AG20443 (cell line): ENCODE results near the gene OVOL1.
A peak's percentile ranks its signal among the peaks of the same experiment; 100 is the strongest.
"Not testable (repeated sequence)": the region's sequence is repeated elsewhere in the genome, so short reads cannot be mapped to it uniquely, and the experiment has no call there.

Experiments
- DNase-seq: peaks from one replicate; pipeline ENCODE4 v3.0.0; 2012; ENCODE audit warnings: low spot score, mixed read lengths

Gene OVOL1

GRCh38 chr11:65786786-65787636, at the start of gene OVOL1:
OVOL1 (plus strand) TSS chr11:65787063; CDS start chr11:65787374, 311 bp downstream.
- no peak for DNase-seq

- DNase-seq, result no peak
These were observed 47.8 kb upstream of the OVOL1 start for GRCh38 chr11:65739022-65739421.

- DNase-seq, result no peak
These were observed 45.7 kb upstream of the OVOL1 start for GRCh38 chr11:65741185-65741584.

GRCh38 chr11:65742353-65742752, 44.5 kb upstream of the OVOL1 start:
- no peak for DNase-seq

GRCh38 chr11:65743681-65744025, 43.2 kb upstream of the OVOL1 start:
- DNase-seq, result no peak

GRCh38 chr11:65744026-65744698, 42.7 kb upstream of the OVOL1 start:
- peak; percentile 67 for DNase-seq

GRCh38 chr11:65744699-65745042, 42.2 kb upstream of the OVOL1 start:
- DNase-seq, result no peak

GRCh38 chr11:65745049-65745448, 41.8 kb upstream of the OVOL1 start:
- no peak for DNase-seq

GRCh38 chr11:65762169-65762568, 24.7 kb upstream of the OVOL1 start:
- DNase-seq, result not testable (repeated sequence)

GRCh38 chr11:65762816-65763215, 24.0 kb upstream of the OVOL1 start:
- not testable (repeated sequence) for DNase-seq

GRCh38 chr11:65764434-65764833, 22.4 kb upstream of the OVOL1 start:
- no peak for DNase-seq

- DNase-seq, result peak; percentile 61
These were observed 20.3 kb upstream of the OVOL1 start for GRCh38 chr11:65766535-65766934.

- DNase-seq, result no peak
These were observed 19.5 kb upstream of the OVOL1 start for GRCh38 chr11:65767406-65767805.

GRCh38 chr11:65767806-65768205, 19.1 kb upstream of the OVOL1 start:
- DNase-seq, result not testable (repeated sequence)

- no peak for DNase-seq
These were observed 15.8 kb upstream of the OVOL1 start for GRCh38 chr11:65770951-65771567.

GRCh38 chr11:65771589-65772112, 15.2 kb upstream of the OVOL1 start:
- no peak for DNase-seq

GRCh38 chr11:65773784-65774411, 13.0 kb upstream of the OVOL1 start:
- DNase-seq, result peak; percentile 30

GRCh38 chr11:65774525-65775306, 12.1 kb upstream of the OVOL1 start:
- no peak for DNase-seq

GRCh38 chr11:65776196-65776595, 10.7 kb upstream of the OVOL1 start:
- DNase-seq, result no peak

GRCh38 chr11:65776710-65777141, 10.1 kb upstream of the OVOL1 start:
- DNase-seq, result no peak

GRCh38 chr11:65777241-65777640, 9.6 kb upstream of the OVOL1 start:
- DNase-seq, result no peak
